ENCODE measurements around the gene MAGEA11.
"Not testable (repeated sequence)": the region's sequence is repeated elsewhere in the genome, so short reads cannot be mapped to it uniquely, and the experiment has no call there.

Gene MAGEA11

GRCh38 chrX:149720021-149720689 is 8.3 kb downstream of the MAGEA11 start:
- Histone ChIP-seq H3K4me3 (ENCODE audit: insufficient read depth, low read length, poor library complexity, severe bottlenecking) (no peak overlapping the region), H3K9me2 (replicated peaks; ENCODE audit: insufficient read depth, low read length) (no peaks in the 10 kb centered on the region), H3K9me3 (ENCODE audit: insufficient read depth, low read length) (no peaks in the 10 kb centered on the region), H3K4me2 (ENCODE audit: low read depth, low read length, poor library complexity, severe bottlenecking) (no peak overlapping the region), H4K20me1 (ENCODE audit: low read depth, low read length) (no peaks in the 10 kb centered on the region), H3K36me3 (ENCODE audit: low read length) (no peaks in the 10 kb centered on the region), H3K27ac (ENCODE audit: low read depth, low read length) (no peak overlapping the region), H3F3A (ENCODE audit: insufficient read depth) (no peaks in the 10 kb centered on the region), H3K9ac (ENCODE audit: low read length) (no peak overlapping the region), H3K27me3 (ENCODE audit: low read length) (no peaks in the 10 kb centered on the region), H3K79me2 (ENCODE audit: insufficient read depth, low read length) (no peaks in the 10 kb centered on the region), H2AFZ (ENCODE audit: low read depth, low read length, severe bottlenecking) (no peak overlapping the region)
- TF ChIP-seq CTCF (IDR thresholded peaks at IDR 0.05; ENCODE audit: insufficient read depth, low read length, poor library complexity, severe bottlenecking) (no peak), EZH2phosphoT487 (conservative IDR thresholded peaks at IDR 0.05; ENCODE audit: low read length) (no peak)

- H3K9me3 ChIP-seq (ENCODE audit: insufficient read depth, low read length); H4K20me1 ChIP-seq (ENCODE audit: low read depth, low read length); H3K4me2 ChIP-seq (ENCODE audit: low read depth, low read length, poor library complexity, severe bottlenecking); H3F3A ChIP-seq (ENCODE audit: insufficient read depth); H3K36me3 ChIP-seq (ENCODE audit: low read length); H3K27ac ChIP-seq (ENCODE audit: low read depth, low read length); H3K27me3 ChIP-seq (ENCODE audit: low read length); H3K9me2 ChIP-seq (replicated peaks; ENCODE audit: insufficient read depth, low read length); H2AFZ ChIP-seq (ENCODE audit: low read depth, low read length, severe bottlenecking); H3K79me2 ChIP-seq (ENCODE audit: insufficient read depth, low read length); H3K4me3 ChIP-seq (ENCODE audit: insufficient read depth, low read length, poor library complexity, severe bottlenecking); H3K9ac ChIP-seq (ENCODE audit: low read length): not testable (repeated sequence)
These were observed 9.4 kb downstream of the MAGEA11 start for GRCh38 chrX:149721241-149721640.

- TF ChIP-seq EZH2phosphoT487 (conservative IDR thresholded peaks at IDR 0.05; ENCODE audit: low read length) (no peak), CTCF (IDR thresholded peaks at IDR 0.05; ENCODE audit: insufficient read depth, low read length, poor library complexity, severe bottlenecking) (no peak)
- Histone ChIP-seq H3K4me2 (ENCODE audit: low read depth, low read length, poor library complexity, severe bottlenecking) (no peak overlapping the region), H3F3A (ENCODE audit: insufficient read depth) (no peaks in the 10 kb centered on the region), H4K20me1 (ENCODE audit: low read depth, low read length) (no peaks in the 10 kb centered on the region), H3K79me2 (ENCODE audit: insufficient read depth, low read length) (no peaks in the 10 kb centered on the region), H3K9me2 (replicated peaks; ENCODE audit: insufficient read depth, low read length) (no peaks in the 10 kb centered on the region), H2AFZ (ENCODE audit: low read depth, low read length, severe bottlenecking) (no peak overlapping the region), H3K36me3 (ENCODE audit: low read length) (no peaks in the 10 kb centered on the region), H3K4me3 (ENCODE audit: insufficient read depth, low read length, poor library complexity, severe bottlenecking) (no peak overlapping the region), H3K27me3 (ENCODE audit: low read length) (no peaks in the 10 kb centered on the region), H3K27ac (ENCODE audit: low read depth, low read length) (no peak overlapping the region), H3K9me3 (ENCODE audit: insufficient read depth, low read length) (no peaks in the 10 kb centered on the region), H3K9ac (ENCODE audit: low read length) (no peak overlapping the region)
These were observed 9.9 kb downstream of the MAGEA11 start for GRCh38 chrX:149721778-149722177.

GRCh38 chrX:149723583-149724118 is 11.8 kb downstream of the MAGEA11 start:
- H3K9ac ChIP-seq (ENCODE audit: low read length); H2AFZ ChIP-seq (ENCODE audit: low read depth, low read length, severe bottlenecking); H4K20me1 ChIP-seq (ENCODE audit: low read depth, low read length); H3K79me2 ChIP-seq (ENCODE audit: insufficient read depth, low read length); H3K27me3 ChIP-seq (ENCODE audit: low read length); H3K9me3 ChIP-seq (ENCODE audit: insufficient read depth, low read length); H3K4me3 ChIP-seq (ENCODE audit: insufficient read depth, low read length, poor library complexity, severe bottlenecking); H3K36me3 ChIP-seq (ENCODE audit: low read length); H3K4me2 ChIP-seq (ENCODE audit: low read depth, low read length, poor library complexity, severe bottlenecking); H3K9me2 ChIP-seq (replicated peaks; ENCODE audit: insufficient read depth, low read length); H3F3A ChIP-seq (ENCODE audit: insufficient read depth); H3K27ac ChIP-seq (ENCODE audit: low read depth, low read length): not testable (repeated sequence)

- H3K79me2 ChIP-seq (ENCODE audit: insufficient read depth, low read length); H3K27me3 ChIP-seq (ENCODE audit: low read length); H2AFZ ChIP-seq (ENCODE audit: low read depth, low read length, severe bottlenecking); H3K9me2 ChIP-seq (replicated peaks; ENCODE audit: insufficient read depth, low read length); H3K9me3 ChIP-seq (ENCODE audit: insufficient read depth, low read length); H3K9ac ChIP-seq (ENCODE audit: low read length); H4K20me1 ChIP-seq (ENCODE audit: low read depth, low read length); H3K4me2 ChIP-seq (ENCODE audit: low read depth, low read length, poor library complexity, severe bottlenecking); H3K4me3 ChIP-seq (ENCODE audit: insufficient read depth, low read length, poor library complexity, severe bottlenecking); H3K27ac ChIP-seq (ENCODE audit: low read depth, low read length); H3F3A ChIP-seq (ENCODE audit: insufficient read depth); H3K36me3 ChIP-seq (ENCODE audit: low read length): not testable (repeated sequence)
These were observed 15.4 kb downstream of the MAGEA11 start for GRCh38 chrX:149727308-149727707.

GRCh38 chrX:149742269-149742668 is 30.4 kb downstream of the MAGEA11 start:
- H4K20me1 ChIP-seq (ENCODE audit: low read depth, low read length); H3K9me2 ChIP-seq (replicated peaks; ENCODE audit: insufficient read depth, low read length): not testable (repeated sequence)

More at GRCh38 chrX:149742269-149742668, 30.4 kb downstream of the MAGEA11 start:
- H3K27ac ChIP-seq (ENCODE audit: low read depth, low read length); H2AFZ ChIP-seq (ENCODE audit: low read depth, low read length, severe bottlenecking); H3K36me3 ChIP-seq (ENCODE audit: low read length); H3K79me2 ChIP-seq (ENCODE audit: insufficient read depth, low read length); H3K4me2 ChIP-seq (ENCODE audit: low read depth, low read length, poor library complexity, severe bottlenecking); H3F3A ChIP-seq (ENCODE audit: insufficient read depth); H3K9ac ChIP-seq (ENCODE audit: low read length); H3K27me3 ChIP-seq (ENCODE audit: low read length); H3K9me3 ChIP-seq (ENCODE audit: insufficient read depth, low read length); H3K4me3 ChIP-seq (ENCODE audit: insufficient read depth, low read length, poor library complexity, severe bottlenecking): not testable (repeated sequence)

Measured in SU-DHL-6 (cell line).